Endodermal cell (in vitro differentiated cells): Measurements from ENCODE around the gene CATSPERD. TPM values are rescaled to one million over a fixed set of nuclear protein-coding genes. Genes with fewer than 3 reads are reported as not detected.

ENCODE experiments used
- DNase-seq: peaks from one replicate; pipeline ENCODE4 v3.0.0-alpha.2; 2017
- H3K27ac ChIP-seq: 2 replicates; pipeline ENCODE4 v1.5.1; 2013; ENCODE audit warnings: mild to moderate bottlenecking, low read depth, low read length, moderate library complexity
- H3K27me3 ChIP-seq: 2 replicates; pipeline ENCODE4 v1.6.1; 2013; ENCODE audit warnings: mild to moderate bottlenecking, low read length, moderate library complexity; ENCODE audit not compliant: insufficient read depth, control insufficient read depth, poor library complexity, severe bottlenecking
- H3K36me3 ChIP-seq: 2 replicates; pipeline ENCODE4 v1.7.0; 2013; ENCODE audit warnings: mild to moderate bottlenecking, low read length, moderate library complexity; ENCODE audit not compliant: control insufficient read depth, insufficient read depth
- H3K4me1 ChIP-seq: one replicate; pipeline ENCODE4 v1.7.0; 2013; ENCODE audit warnings: low read length; ENCODE audit not compliant: control insufficient read depth, insufficient read depth
- H3K4me3 ChIP-seq: 2 replicates; pipeline ENCODE4 v1.5.1; 2013; ENCODE audit warnings: mild to moderate bottlenecking, low read length, moderate library complexity
- H3K9ac ChIP-seq: 2 replicates; pipeline ENCODE4 v1.6.1; 2013; ENCODE audit warnings: mild to moderate bottlenecking, low read length, moderate library complexity; ENCODE audit not compliant: poor library complexity, severe bottlenecking; ENCODE audit errors: extremely low read depth
- H3K9me3 ChIP-seq: 2 replicates; pipeline ENCODE4 v1.6.1; 2013; ENCODE audit warnings: mild to moderate bottlenecking, low read length, moderate library complexity; ENCODE audit not compliant: control insufficient read depth
- H3K27ac Mint-ChIP-seq: 2 replicates; pipeline ENCODE4 v1.8.0; 2020; ENCODE audit warnings: mixed read lengths
- H3K27me3 Mint-ChIP-seq: 2 replicates; pipeline ENCODE4 v1.8.0; 2021; ENCODE audit warnings: mild to moderate bottlenecking, mixed read lengths; ENCODE audit not compliant: insufficient read depth
- H3K36me3 Mint-ChIP-seq: 2 replicates; pipeline ENCODE4 v1.8.0; 2020; ENCODE audit warnings: low read depth, mixed read lengths
- H3K4me1 Mint-ChIP-seq: 2 replicates; pipeline ENCODE4 v1.8.0; 2020; ENCODE audit warnings: mixed read lengths
- H3K4me3 Mint-ChIP-seq: 2 replicates; pipeline ENCODE4 v1.8.0; 2020; ENCODE audit warnings: mild to moderate bottlenecking, moderate library complexity, mixed read lengths
- H3K9me3 Mint-ChIP-seq: 2 replicates; pipeline ENCODE4 v1.8.0; 2020; ENCODE audit warnings: mild to moderate bottlenecking, mixed read lengths
- WGBS, 2 experiments: methylation state at CpG; one replicate each; pipeline versions ENCODE4 v1.1.5 to v1.1.7; 2013; ENCODE audit warnings: missing lambda C conversion rate in 2 of 2, mixed read lengths in 1 of 2; ENCODE audit not compliant: insufficient coverage in 1 of 2, insufficient read length in 1 of 2; 5-methylcytosine and 5-hydroxymethylcytosine counted together
- total RNA-seq, 2 donors: library from RNA; stranded (reverse); fragmentation: NEBNext Ultra II Directional in 1 of 2; extraction: Animal tissue kit (Norgen Biotek cat#: 25700) in 1 of 2; gene quantifications; 2 replicates in 1 of 2; 3 replicates in 1 of 2; pipeline ENCODE4 v1.2.1, GENCODE V29; 2021
- TF ChIP-seq, protein P1 (sequence below): fragments of 200-600 bp; sonication (generic); conservative IDR thresholded peaks from 2 replicates; pipeline ENCODE4 v1.5.0; 2021; ENCODE audit warnings: antibody characterized with exemption, mild to moderate bottlenecking

The CATSPERD gene
- total RNA-seq, 2 donors from 2014 or later, result not detected

DNA sequence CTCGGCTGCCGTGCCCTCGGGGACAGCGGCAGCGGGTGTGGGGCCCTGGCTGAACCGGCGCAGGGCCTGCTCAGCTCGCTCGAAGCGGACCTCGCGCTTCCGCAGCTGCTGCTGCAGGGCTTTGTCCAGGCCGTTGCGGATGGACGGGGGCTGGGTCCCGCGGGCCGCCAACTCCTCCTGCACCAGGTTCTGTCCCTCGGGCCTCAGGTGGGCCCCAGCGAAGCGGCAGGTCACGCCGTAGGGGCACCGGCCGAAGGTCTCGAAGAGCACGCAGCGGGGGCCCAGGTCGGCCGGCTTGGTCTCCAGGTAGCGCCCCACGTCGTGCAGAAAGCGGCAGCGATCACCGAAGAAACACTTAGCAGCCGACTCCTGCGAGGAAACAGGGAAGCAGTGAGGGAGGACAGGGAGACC, 68.9 kb downstream of the CATSPERD start:
- Mint-ChIP-seq H3K4me1 (peaks cover 3% of the 10 kb centered on the region), H3K4me3 (no peak overlapping the region), H3K27ac (no peak overlapping the region), H3K9me3 (peaks cover 3% of the 10 kb centered on the region), H3K36me3 (peaks cover 35% of the 10 kb centered on the region), H3K27me3 (peaks cover 2% of the 10 kb centered on the region)
- Histone ChIP-seq H3K27ac (no peak overlapping the region), H3K27me3 (no peaks in the 10 kb centered on the region), H3K9ac (no peak overlapping the region), H3K4me1 (peaks cover 4% of the 10 kb centered on the region), H3K9me3 (no peaks in the 10 kb centered on the region), H3K36me3 (peaks cover 29% of the 10 kb centered on the region), H3K4me3 (no peak overlapping the region)
- WGBS, 2 experiments, result 95 to 97% methylated on average over 30 to 39 of the region's 39 CpGs
- TF ChIP-seq, protein P1, sequence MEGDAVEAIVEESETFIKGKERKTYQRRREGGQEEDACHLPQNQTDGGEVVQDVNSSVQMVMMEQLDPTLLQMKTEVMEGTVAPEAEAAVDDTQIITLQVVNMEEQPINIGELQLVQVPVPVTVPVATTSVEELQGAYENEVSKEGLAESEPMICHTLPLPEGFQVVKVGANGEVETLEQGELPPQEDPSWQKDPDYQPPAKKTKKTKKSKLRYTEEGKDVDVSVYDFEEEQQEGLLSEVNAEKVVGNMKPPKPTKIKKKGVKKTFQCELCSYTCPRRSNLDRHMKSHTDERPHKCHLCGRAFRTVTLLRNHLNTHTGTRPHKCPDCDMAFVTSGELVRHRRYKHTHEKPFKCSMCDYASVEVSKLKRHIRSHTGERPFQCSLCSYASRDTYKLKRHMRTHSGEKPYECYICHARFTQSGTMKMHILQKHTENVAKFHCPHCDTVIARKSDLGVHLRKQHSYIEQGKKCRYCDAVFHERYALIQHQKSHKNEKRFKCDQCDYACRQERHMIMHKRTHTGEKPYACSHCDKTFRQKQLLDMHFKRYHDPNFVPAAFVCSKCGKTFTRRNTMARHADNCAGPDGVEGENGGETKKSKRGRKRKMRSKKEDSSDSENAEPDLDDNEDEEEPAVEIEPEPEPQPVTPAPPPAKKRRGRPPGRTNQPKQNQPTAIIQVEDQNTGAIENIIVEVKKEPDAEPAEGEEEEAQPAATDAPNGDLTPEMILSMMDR, result no peak
- no peak for DNase-seq

DNA sequence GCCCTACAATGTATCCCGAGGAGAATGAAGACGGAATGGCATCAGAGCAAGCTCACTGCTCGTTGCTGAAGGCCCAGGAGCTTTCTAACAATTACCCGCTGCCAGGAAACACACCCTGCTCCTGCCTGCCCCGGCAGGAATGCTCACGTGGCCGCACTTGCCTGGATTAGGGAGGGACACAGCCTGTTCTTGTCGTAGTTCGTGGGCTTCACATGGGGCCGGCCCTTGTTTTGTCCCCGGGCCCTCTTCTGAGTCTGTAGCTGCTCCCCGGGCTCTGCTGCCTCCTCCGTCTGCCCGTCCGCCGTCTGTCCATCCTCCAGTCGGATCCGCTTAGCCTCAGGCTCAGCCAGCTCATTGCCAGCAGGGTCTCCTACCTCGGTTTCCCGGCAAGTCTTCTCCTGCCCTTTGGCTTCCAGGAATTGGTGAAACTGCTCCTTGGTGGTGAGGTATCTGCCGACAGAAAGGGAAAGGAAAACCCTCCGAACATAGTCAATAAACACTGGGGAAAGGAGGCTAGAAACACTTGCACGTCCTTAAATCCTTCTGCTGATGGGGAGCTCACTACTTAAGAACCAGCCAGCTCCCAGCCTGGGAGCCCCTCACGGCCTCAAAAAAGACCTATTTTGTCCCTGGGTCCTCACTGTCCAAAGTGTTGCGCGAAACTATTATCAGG, 69.6 kb downstream of the CATSPERD start:
- peak overlapping the region; percentile 90 for H3K4me3 ChIP-seq
- Mint-ChIP-seq H3K4me1 (peaks cover 3% of the 10 kb centered on the region), H3K36me3 (peaks cover 35% of the 10 kb centered on the region), H3K9me3 (peaks cover 3% of the 10 kb centered on the region), H3K27ac (peak overlapping the region; percentile 100), H3K27me3 (peaks cover 2% of the 10 kb centered on the region), H3K4me3 (peak overlapping the region; percentile 96)
- TF ChIP-seq, protein P1, result no peak
- 85% methylated on average over 26 of the region's 26 CpGs for WGBS, 2 experiments
- peaks cover 4% of the 10 kb centered on the region for H3K4me1 ChIP-seq
- peaks cover 29% of the 10 kb centered on the region for H3K36me3 ChIP-seq
- no peak for DNase-seq
- H3K9me3 ChIP-seq, result no peaks in the 10 kb centered on the region
- no peaks in the 10 kb centered on the region for H3K27me3 ChIP-seq
- H3K27ac ChIP-seq, result no peak overlapping the region
- peak overlapping the region; percentile 84 for H3K9ac ChIP-seq

DNA sequence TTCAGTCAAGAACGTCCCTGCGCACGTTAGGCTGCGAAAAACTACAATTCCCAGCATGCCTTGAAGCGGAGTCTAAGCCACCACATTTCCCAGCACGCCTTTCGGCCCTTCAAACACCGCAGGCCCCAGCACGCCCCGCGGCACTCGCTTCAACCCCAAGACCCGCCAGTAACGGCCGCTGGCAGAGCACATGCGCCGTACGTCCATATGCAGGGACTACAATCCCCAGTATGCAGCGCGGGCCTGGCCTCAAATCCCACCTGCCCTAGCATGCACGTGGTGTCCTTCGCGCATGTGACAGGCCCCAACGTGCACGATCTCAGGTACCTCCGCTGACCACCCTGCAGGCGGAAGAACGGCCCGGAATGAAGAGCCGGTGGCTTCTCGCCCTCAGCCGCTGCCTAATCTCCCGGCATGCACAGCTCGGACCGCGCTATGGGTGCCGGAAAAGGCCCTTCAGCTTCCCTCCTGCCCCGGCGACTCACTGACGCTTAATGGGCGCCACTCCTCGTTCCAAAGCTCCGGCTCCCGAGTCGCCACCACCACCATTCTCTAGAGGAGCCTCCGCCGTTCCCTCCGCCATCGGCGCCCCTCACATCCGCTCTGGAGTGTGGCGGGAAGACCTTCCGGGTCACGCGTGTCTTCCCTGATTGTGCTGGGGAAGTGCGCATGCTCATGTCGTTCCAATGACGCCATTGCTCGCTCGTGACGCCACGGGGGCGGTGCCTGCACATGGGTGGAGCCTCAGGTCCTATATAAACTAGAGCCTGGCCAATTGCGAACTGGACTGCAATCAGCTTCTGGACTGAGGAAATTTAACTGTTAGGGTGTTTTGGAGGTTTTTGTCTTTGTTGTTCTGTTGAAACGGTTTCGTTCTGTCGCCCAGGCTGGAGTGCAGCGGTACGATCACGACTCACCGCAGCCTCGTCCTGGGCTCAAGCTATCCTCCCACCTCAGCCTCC, 70.4 kb downstream of the CATSPERD start, which contains the start of gene DUS3L:
Gene DUS3L (minus strand): TSS at position 605 of the 962 bp plus-strand sequence. CDS start 22 bp downstream, at position 583.
- peak within 1 kb of the TSS; percentile 93 for H3K27ac ChIP-seq
- peak; percentile 99 for DNase-seq
- peak within 1 kb of the TSS; percentile 90 for H3K4me3 ChIP-seq
- Mint-ChIP-seq H3K4me1 (peaks cover 3% of the 10 kb centered on the region), H3K9me3 (peaks cover 3% of the 10 kb centered on the region), H3K4me3 (peak within 1 kb of the TSS; percentile 96), H3K27ac (peak within 1 kb of the TSS; percentile 100), H3K27me3 (peaks cover 2% of the 10 kb centered on the region), H3K36me3 (peaks cover 32% of the 10 kb centered on the region)
- TF ChIP-seq, protein P1, result no peak
- peak within 1 kb of the TSS; percentile 84 for H3K9ac ChIP-seq
- peaks cover 4% of the 10 kb centered on the region for H3K4me1 ChIP-seq
- no peaks in the 10 kb centered on the region for H3K27me3 ChIP-seq
- H3K36me3 ChIP-seq, result peaks cover 26% of the 10 kb centered on the region
- no peaks in the 10 kb centered on the region for H3K9me3 ChIP-seq
- WGBS, 2 experiments, result 11 to 12% methylated on average over 59 to 72 of the region's 72 CpGs
